ENCODE measurements around the gene LYPD6.

The LYPD6 gene

GRCh38 chr2:149410701-149411484 is 80.5 kb downstream of the LYPD6 start:
- DNase-seq (ENCODE audit: low spot score), result no peak

DNA sequence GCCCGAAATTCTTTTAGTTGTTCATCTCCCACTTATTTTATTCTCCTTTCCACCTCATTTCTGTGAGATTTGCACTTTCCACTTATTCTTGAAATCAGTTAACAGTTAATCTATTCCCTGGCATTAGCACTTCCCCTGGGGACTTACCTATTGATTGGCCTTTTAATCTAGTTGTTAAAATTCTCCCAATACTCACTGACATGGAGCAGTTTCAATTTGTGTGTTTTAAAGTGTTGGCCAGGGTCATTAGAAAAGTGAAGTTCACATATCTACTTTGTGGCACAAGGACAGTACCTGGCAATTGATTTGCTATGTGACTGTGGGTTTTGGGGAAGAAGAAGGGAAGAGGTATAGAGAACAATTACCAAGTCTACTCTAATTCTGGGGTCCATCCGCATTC is 83.1 kb downstream of the LYPD6 start:
- DNase-seq (ENCODE audit: low spot score), result no peak

GRCh38 chr2:149415086-149415485 is 84.7 kb downstream of the LYPD6 start:
- no peak for DNase-seq (ENCODE audit: low spot score)

DNA sequence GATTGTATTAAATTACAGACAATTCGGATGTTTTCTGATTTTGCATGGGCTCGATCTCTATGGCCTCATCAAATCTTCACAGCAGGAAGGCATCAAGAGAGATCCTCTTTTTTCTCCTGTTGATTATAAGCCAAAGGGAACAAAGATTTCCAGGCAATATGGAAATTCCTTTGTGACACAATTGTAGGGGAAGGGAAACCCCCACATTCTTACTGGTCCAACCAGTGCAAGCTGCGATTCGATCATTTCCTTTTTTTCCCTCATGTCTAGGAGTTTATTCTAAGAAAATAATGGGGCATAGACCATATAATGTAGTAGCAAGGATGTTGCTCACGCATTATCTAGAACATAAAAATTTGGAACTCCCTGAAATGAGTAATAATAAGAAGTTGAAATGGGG is 87.7 kb downstream of the LYPD6 start:
- DNase-seq (ENCODE audit: low spot score), result no peak

GRCh38 chr2:149420053-149420963 is 89.9 kb downstream of the LYPD6 start:
- DNase-seq (ENCODE audit: low spot score), result peak; percentile 51

GRCh38 chr2:149421791-149422190 is 91.4 kb downstream of the LYPD6 start:
- DNase-seq (ENCODE audit: low spot score), result no peak

DNA sequence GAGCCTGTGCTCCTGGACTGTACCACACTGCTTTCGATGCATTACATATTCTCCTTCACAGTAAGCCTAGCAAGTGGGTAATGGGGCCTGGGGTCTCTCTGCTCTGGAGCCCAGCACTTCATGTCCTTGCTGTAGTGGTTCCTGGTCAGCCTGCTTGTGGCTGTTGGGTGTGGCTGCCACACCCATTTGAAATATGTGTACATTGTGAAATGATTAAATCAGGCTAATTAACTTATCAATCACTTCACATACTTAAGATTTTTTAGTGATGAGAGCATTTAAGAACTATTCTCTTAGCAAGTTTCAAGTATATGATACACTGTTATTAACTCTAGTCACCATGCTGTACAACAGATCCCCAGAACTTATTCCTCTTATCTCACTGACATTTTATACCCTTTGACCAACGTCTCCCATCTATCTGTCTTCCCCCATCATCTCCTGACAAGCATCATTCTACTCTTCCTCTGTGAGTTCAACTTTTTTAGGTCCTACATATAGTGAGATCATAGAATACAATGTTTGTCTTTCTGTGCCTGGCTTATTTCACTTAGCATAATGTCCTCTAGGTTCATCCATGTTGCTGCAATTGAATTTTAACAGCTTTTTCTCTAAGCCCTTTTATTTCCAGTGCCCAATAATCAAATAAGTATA is 92.1 kb downstream of the LYPD6 start:
- DNase-seq (ENCODE audit: low spot score), result no peak

- no peak for DNase-seq (ENCODE audit: low spot score)
Measured at GRCh38 chr2:149422991-149423338, 92.6 kb downstream of the LYPD6 start.

- no peak for DNase-seq (ENCODE audit: low spot score)
Measured at GRCh38 chr2:149423630-149424029, 93.2 kb downstream of the LYPD6 start.

GRCh38 chr2:149427387-149427786 is 97.0 kb downstream of the LYPD6 start:
- DNase-seq (ENCODE audit: low spot score), result no peak

DNA sequence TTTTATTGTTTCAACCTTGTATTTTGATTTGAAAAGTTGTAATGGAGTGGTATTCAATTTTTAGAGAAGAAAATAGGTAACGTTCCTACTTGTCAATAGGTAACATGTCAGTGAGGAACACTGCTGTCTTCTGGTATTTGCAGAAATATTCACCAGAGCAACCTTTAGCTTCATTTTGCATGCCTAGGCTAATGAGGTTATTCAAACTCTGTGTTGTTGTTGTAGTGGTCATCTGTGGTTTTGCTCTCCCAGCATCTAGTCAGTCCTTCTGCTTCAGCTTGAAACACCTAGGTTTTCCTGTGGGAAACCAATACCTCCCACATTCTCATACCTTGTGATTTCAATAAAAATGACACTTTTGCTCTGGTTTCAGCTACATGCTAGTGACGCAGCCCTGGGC is 98.4 kb downstream of the LYPD6 start:
- no peak for DNase-seq (ENCODE audit: low spot score)

DNA sequence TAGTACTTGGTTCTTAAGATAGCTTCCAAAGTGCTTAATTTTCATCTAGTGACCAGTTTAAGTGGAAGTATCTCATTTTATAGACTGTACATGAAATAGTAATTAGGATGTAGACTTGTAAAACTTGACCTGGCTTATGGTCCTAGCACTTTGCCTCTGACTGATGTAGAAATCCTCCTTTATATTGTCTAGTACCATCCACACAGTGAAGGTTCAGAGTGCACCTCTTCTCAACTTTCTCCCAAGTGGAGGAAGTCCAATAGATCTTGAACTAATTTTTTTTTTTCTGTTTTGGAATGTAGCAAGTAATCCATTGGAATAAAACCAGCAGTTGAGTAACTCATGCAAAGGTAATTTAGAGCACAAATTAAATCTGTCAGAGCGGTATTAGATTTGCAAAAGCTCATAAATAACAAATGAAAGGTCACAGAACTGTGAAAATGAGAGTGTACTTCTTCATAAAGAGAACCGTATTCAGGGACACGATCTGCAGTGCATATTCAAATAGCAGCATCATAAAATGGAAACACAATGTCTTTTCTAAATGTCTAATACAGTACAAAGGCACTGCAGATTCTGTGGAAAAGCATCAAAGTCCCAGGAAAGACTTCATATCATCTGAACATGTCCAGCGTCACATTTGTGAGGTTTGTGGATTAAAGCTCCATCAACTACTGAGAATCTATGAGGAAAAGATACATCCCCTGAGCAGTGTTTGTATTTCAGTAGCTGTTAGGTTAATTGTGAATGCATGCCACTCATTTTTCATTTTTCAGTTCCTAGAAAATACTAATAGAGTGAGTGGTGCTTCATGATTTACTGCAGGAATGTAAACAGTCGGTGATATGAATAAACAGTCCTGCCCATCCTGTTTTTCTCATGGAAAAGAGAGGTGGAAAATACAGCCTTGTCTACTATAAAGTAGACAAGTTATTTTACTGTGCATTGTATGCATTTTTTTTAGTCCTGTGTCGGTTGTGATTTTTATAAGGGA is 100.7 kb downstream of the LYPD6 start:
- DNase-seq (ENCODE audit: low spot score), result no peak

DNA sequence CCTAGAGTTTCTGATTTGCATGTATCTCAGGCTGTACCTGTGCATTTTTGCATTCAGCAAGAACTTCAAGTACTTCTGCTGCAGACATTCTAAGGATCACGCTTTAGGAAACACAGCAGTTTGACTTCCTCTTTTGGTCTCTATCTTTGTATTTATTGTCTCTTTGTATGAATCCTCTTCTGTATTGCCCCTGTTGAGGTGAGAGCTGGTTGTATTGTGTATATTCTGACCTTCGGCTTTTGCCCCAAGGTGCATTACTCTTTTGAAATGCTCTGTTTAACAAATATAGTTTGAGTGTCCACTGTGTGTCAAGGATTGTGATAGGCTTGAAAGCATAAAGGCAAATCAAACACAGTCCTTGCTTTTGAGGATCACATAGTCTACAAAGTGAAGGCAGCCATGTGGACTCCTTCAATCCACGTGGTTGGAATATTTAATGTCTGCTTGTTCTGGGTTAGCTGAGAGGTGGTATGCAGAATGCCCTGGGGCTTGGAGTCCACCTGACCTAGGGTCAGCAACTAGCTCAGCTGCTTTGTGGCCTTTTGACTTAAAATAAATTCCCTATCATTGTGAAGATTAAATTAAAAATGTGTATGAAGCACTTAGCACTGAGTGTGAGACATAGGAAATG is 108.1 kb downstream of the LYPD6 start:
- DNase-seq (ENCODE audit: low spot score), result no peak

DNA sequence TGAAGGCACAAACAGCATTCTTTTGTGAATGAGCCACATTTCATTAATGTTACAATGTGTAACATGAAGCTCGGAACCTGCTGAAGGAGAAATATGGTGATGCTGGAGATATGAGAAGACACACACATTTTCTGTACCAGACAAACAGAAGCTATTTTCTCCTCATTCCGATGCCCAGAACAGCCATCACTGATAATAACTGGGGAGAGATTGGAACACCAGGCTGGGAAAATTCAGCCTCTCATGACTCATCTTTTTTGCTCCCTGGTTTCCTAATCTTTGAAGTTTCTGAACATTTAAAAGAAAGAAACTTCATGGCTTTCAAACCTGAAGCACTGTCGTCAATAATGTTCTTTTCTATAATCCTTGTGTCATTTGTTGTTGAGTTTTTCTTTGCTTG is 110.9 kb downstream of the LYPD6 start:
- no peak for DNase-seq (ENCODE audit: low spot score)

- DNase-seq (ENCODE audit: low spot score), result no peak
Measured at GRCh38 chr2:149442346-149442745, 112.0 kb downstream of the LYPD6 start.

- DNase-seq (ENCODE audit: low spot score), result no peak
Measured at GRCh38 chr2:149443150-149443549, 112.8 kb downstream of the LYPD6 start.

DNA sequence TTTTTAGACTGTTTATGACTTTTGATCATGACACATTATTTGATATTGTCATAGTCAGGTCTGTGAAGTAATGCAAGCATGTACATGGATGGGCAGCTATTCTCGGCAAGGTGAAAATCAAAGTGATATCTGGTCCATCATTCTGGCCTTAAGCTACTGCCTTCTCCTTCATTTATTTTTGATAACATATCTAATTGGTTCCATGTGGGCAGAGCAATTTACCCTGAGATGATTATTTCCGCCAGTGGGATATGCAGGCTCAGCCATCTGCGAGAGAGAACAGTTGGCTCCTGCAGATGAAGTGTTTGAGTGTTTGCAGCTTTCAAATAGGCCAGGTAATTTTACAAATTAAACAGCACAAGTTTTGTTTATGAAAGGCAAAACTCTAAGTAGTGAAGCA is 116.4 kb downstream of the LYPD6 start:
- no peak for DNase-seq (ENCODE audit: low spot score)

DNA sequence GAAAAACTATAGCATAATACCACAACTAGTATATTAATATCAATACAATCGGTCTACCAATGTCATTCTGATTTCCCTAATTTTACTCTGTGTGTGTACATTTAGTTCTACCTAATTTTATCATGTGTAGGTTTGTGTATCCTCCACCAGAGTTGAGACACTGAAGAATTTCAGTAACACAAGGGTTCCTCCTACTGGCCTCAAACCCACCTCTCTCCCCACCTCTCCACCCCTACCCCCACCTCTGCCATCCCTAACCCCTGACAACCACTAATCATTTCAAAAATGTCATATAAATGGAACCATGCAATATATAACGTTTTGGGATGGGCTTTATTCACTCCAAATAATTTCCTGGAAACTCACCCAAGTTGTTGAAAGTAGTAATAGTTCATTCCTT is 117.9 kb downstream of the LYPD6 start:
- DNase-seq (ENCODE audit: low spot score), result no peak

DNA sequence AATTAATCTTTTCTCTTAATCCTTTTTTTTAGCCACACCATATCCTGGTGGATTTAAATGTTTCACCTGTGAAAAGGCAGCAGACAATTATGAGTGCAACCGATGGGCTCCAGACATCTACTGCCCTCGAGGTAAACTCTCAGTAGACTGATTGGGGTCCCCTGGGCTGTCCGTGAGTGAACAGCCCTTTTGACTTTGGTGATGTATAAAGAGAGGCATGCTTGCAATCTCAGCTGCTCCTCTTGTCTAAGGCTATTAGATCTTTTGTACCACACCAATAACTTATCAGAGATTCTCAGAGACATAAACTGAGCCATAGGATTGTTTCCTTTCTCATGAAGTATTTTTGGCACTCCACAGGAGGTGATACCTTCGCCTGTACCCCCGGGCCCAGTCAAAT is 118.6 kb downstream of the LYPD6 start:
- no peak for DNase-seq (ENCODE audit: low spot score)

GRCh38 chr2:149451417-149452165 is 121.2 kb downstream of the LYPD6 start:
- no peak for DNase-seq (ENCODE audit: low spot score)

All from HuH-7 (cell line).